GM19395 (cell line): ENCODE data around the gene TBC1D20.

ENCODE experiments used
- ATAC-seq: cut with Tn5 transposase; IDR thresholded peaks from one replicate; pipeline ENCODE4 v1.9.1; 2021; ENCODE audit warnings: mild to moderate bottlenecking, moderate library complexity; ENCODE audit not compliant: unreplicated experiment

Gene TBC1D20

DNA sequence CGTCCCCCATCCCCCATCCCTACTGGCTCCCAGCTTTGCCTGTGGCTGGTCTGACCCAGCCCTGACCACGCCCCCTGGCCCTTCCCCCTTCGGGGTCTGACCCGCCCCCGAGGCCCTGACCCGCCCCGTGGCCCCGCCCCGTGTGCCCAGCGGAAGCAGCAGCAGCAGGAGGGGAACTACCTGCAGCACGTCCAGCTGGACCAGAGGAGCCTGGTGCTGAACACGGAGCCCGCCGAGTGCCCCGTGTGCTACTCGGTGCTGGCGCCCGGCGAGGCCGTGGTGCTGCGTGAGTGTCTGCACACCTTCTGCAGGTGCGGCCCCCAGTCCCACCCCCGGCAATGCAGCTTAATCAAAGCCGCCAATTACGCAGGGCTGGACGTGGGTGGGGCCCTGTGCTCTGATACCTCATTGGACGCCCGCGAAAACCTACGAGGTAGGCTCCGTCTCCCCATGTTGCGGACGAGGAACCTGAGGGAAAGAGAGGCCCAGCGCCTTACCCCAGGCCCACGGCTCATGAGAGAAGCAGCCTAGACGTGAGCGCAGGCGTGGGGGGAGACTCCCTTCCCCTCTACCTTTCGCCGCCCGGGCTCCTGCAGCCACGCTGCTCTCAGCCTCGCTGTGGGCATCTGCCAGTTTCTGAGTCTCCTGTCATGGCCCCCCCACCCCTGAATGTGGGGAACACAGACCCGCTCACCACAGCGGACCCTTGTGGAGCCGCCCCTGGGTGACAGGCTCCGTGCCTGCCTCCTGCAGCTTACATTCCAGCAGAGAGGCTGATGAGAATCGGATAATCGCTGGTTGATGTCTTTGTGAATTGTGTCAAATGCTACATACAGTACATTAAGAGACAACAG lies 41.4 kb downstream of the TBC1D20 start:
- ATAC-seq: no peak

GRCh38 chr20:420166-420620 lies 42.1 kb downstream of the TBC1D20 start:
- ATAC-seq: no peak

DNA sequence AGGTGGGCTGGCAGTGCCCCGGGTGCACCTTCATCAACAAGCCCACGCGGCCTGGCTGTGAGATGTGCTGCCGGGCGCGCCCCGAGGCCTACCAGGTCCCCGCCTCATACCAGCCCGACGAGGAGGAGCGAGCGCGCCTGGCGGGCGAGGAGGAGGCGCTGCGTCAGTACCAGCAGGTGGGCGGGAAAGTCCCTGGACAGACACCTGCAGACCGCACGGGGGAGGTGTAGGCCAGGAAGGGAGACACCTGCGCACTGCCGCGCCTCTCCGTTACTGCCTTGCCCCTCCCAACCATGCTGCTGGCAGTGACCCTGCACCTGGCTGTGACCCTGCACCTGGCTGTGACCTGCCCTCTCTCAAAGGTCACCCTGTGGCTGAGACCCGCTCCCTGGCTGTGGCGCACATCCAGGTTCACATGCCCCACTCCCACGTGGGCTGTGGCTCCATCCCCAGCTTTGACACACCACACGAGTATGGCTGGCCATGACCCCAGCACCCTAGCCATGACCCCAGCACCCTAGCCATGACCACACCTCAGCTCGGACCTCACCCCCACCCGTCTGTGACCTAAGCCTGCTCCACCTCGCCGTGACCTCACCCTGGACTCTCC lies 42.7 kb downstream of the TBC1D20 start:
- ATAC-seq: no peak

DNA sequence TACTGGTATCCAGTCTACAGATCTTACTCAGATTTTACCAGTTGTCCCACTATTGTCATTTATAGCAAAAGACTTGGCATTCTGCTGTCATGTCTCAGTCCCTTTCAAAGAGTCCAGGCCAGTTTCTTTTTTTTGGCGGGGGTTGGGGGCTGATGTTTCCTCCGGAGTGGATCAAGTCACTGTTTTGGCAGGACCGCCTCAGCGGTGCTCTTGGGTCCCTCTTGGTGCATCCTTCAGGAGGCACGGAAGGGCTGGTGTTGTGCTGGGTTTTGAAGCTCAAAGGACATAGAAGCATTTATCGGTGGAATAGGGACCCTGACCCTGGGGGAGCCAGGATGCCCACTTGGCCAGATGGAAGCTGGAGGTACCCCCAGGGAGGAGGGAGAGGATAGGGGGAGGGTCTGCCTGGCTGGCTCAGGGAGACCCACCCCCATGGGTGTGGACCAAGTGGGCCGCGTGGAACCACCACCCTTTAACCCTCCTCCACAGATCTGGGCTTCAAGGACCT lies 43.4 kb downstream of the TBC1D20 start:
- no peak for ATAC-seq

GRCh38 chr20:417801-418342 lies 44.5 kb downstream of the TBC1D20 start:
- no peak for ATAC-seq

DNA sequence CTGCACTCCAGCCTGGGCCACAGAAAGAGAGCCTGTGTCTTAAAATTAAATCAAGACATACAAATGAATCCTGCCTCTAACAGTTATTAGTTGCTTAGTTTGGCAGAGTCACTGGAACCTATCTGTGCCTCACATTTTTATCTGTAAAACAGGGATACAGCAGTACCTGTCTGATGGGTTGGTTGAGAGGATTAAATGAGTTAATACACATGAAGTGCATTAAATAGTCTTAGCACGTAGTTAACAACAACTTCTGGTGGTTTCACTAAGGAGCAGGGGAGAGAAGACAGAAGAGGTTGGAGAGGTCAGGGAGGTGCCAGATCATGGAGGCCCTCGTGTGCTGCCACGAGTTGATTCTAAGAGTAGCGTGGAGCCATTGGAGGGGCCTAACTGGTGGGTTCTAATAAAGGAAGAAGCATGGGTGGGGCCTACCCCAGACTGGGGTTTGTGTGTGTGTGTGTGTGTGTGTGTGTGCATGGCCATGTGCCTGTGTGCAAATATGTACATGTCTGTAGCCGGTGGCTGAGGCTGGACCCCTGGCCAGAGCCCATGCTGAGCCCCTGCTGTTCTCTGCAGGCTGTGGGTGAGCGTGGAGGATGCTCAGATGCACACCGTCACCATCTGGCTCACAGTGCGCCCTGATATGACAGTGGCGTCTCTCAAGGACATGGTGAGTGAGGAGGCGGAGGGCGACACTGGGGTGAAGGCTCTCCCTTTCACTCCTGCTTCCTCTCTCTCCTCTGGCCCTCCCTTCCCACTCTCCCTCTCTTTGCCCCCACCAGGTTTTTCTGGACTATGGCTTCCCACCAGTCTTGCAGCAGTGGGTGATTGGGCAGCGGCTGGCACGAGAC lies 45.2 kb downstream of the TBC1D20 start:
- ATAC-seq: no peak

- ATAC-seq: no peak
Observed at GRCh38 chr20:415820-416322, 46.5 kb downstream of the TBC1D20 start.

GRCh38 chr20:414161-414560 lies 48.2 kb downstream of the TBC1D20 start:
- no peak for ATAC-seq

DNA sequence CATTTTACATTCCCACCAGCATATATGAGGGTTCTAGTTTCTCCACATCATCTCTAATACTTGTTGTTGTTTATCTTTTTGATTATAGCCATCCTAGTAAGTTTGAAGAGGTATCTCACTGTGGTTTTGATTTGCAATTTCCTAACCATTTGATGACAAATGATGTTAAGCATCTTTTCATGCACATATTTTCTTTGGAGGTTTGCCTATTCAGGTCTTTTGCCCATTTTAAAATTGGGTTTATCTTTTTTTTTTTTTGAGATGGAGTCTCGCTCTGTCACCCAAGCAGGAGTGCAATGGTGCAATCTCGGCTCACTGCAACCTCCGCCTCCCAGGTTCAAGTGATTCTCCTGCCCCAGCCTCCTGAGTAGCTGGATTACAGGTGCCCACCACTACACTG lies 50.3 kb downstream of the TBC1D20 start:
- ATAC-seq: no peak

DNA sequence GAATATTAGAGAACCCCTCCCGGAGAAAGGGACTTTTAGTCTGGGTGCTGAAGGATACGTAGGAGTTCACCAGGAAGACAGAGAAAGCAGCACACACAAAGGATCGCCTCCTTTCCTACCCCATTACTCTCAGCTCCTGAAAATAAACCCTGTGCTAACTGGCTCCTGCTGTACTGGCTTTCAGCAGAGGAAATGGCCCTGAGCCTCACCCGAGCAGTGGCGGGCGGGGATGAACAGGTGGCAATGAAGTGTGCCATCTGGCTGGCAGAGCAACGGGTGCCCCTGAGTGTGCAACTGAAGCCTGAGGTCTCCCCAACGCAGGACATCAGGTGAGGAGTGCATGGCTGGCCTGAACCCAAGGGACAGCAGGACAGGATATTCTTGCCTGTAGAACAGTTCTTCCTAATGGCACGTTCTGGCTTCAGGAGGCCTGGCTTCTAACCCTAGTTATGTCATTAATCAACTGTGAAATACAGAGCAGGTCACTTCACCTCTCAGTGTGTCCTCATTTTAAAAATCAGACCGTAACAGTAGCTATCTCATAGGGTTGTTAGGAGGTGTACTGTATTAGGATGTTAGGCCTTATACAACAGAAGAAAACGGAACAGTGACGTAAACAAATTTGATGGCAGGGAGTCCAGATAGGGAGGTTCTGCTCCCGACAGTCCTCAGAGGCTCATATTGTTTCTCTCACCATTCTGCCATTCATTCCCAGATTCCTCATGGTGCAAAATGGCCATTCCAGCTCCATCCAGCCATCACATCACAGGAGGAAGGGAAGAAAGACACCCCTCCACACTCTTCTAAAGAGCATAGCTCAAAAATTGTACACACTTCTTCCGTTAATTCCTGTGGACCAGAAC lies 52.4 kb downstream of the TBC1D20 start:
- ATAC-seq: no peak

- peak; percentile 21 for ATAC-seq
Observed at GRCh38 chr20:408843-409696, 53.3 kb downstream of the TBC1D20 start.

- peak; percentile 75 for ATAC-seq
Observed at GRCh38 chr20:407953-408842, 54.1 kb downstream of the TBC1D20 start, which contains the start of gene RBCK1. Gene RBCK1, plus strand, starts transcription at chr20:408299. Its CDS starts 459 bp downstream, at chr20:408758.

- ATAC-seq: peak; percentile 61
Observed at GRCh38 chr20:407133-407952, 55.0 kb downstream of the TBC1D20 start.

- no peak for ATAC-seq
Observed at GRCh38 chr20:406200-407132, 55.9 kb downstream of the TBC1D20 start.

GRCh38 chr20:404088-404487 lies 58.2 kb downstream of the TBC1D20 start:
- ATAC-seq: no peak

- no peak for ATAC-seq
Observed at GRCh38 chr20:403582-403957, 58.8 kb downstream of the TBC1D20 start.
